Stimulated activated CD4-positive, alpha-beta T cell treated with anti-CD3 and anti-CD28 coated beads, TNF-alpha, amount 100 ng/mL, for 4 hours (primary cell): Measurements from ENCODE around the gene C1GALT1C1L.
"Not testable (repeated sequence)": the region's sequence is repeated elsewhere in the genome, so short reads cannot be mapped to it uniquely, and the experiment has no call there.

Experiments
- DNase-seq, 3 experiments: peaks; one replicate each; pipeline ENCODE4 v3.0.0-alpha.2; 2020; ENCODE audit warnings: low read depth in 3 of 3

The C1GALT1C1L gene

GRCh38 chr2:43653506-43653905 lies 22.7 kb downstream of the C1GALT1C1L start:
- no peak for DNase-seq

GRCh38 chr2:43648994-43649701 lies 27.1 kb downstream of the C1GALT1C1L start:
- DNase-seq: no peak

GRCh38 chr2:43643680-43644079 lies 32.5 kb downstream of the C1GALT1C1L start:
- no peak for DNase-seq

- DNase-seq: no peak
These were observed 33.9 kb downstream of the C1GALT1C1L start for GRCh38 chr2:43642363-43642762.

- DNase-seq: peak; percentile 80 to 83 (median 83)
These were observed 39.0 kb downstream of the C1GALT1C1L start, which contains the start of gene PLEKHH2 for GRCh38 chr2:43637030-43637803. Gene PLEKHH2, plus strand, starts transcription at chr2:43637260. Its CDS starts 7,414 bp downstream, at chr2:43644674.

- peak in 1 of 3 experiments; percentile 2 for DNase-seq
These were observed 39.6 kb downstream of the C1GALT1C1L start for GRCh38 chr2:43636621-43637020.

- not testable (repeated sequence) for DNase-seq
These were observed 40.1 kb downstream of the C1GALT1C1L start for GRCh38 chr2:43636153-43636552.

- DNase-seq: no peak
These were observed 41.5 kb downstream of the C1GALT1C1L start for GRCh38 chr2:43634604-43635306.

GRCh38 chr2:43631618-43632317 lies 44.5 kb downstream of the C1GALT1C1L start:
- no peak for DNase-seq
